ENCODE results near the gene SASH1.

DNA sequence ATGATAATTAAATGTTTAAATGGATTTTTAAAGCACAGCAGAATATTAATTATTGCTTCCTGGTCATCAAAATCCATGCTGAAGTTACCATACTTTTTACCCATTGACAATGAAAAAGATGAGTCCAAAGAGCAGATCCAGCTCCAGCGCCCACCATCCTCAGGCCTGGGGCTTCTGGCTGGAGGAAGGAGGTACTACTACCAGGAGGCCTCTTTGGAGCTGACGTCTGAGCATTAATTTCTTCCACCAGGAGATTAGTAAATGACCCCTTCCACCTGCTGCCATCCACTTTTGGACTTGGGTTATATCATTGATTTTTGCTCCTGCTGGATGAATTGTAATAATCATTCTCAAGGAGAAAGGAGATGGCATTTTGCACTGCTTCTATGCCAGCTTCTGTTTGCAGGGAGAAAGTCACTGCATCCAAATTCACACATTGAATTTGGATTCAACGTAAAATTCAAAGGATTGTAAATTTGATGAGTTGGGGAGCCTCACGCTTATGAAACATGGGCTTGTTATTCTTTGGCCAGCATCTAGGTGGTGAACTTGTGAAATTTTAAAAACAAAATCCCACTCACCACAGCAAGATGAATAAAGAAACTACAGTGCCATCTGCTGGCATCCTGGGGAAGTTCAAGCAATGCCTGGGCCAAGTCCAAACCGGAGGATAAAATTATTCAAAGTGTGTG lies 121.8 kb downstream of the SASH1 start:
- TF ChIP-seq POLR2A (IDR thresholded peaks at IDR 0.05) (no peak), EP300 (IDR thresholded peaks at IDR 0.05) (no peak)

Data from sigmoid colon (tissue), 4 donors.